DMS79 treated with DMSO at 0.1 percent for 48 hours (cell line): ENCODE results near the gene RBPJ.
"Not testable (repeated sequence)": the region's sequence is repeated elsewhere in the genome, so short reads cannot be mapped to it uniquely, and the experiment has no call there.

ENCODE experiments used
- DNase-seq: peaks from one replicate; lab custom pipeline; 2025; lab: John Stamatoyannopoulos, UW

The RBPJ gene

GRCh38 chr4:26302031-26302899 lies 18.5 kb upstream of the RBPJ start:
- no peak for DNase-seq

- DNase-seq: no peak
Observed at GRCh38 chr4:26303008-26303407, 17.8 kb upstream of the RBPJ start.

- DNase-seq: no peak
Observed at GRCh38 chr4:26307037-26307800, 13.6 kb upstream of the RBPJ start.

GRCh38 chr4:26308568-26308967 lies 12.2 kb upstream of the RBPJ start:
- DNase-seq: no peak

- no peak for DNase-seq
Observed at GRCh38 chr4:26310264-26310663, 10.6 kb upstream of the RBPJ start.

GRCh38 chr4:26311633-26312032 lies 9.2 kb upstream of the RBPJ start:
- DNase-seq: no peak

GRCh38 chr4:26315316-26315932 lies 5.4 kb upstream of the RBPJ start:
- not testable (repeated sequence) for DNase-seq

GRCh38 chr4:26317766-26318165 lies 3.0 kb upstream of the RBPJ start:
- no peak for DNase-seq

- peak; percentile 81 for DNase-seq
Observed at GRCh38 chr4:26319467-26319948, 1.3 kb upstream of the RBPJ start.

GRCh38 chr4:26319949-26320537 lies 771 bp upstream of the RBPJ start:
- peak; percentile 30 for DNase-seq

- peak; percentile 13 for DNase-seq
Observed at GRCh38 chr4:26321373-26322221, 783 bp downstream of the RBPJ start.

GRCh38 chr4:26322346-26322745 lies 1.5 kb downstream of the RBPJ start:
- no peak for DNase-seq

- no peak for DNase-seq
Observed at GRCh38 chr4:26323821-26324220, 3.0 kb downstream of the RBPJ start.

GRCh38 chr4:26325191-26325590 lies 4.4 kb downstream of the RBPJ start:
- DNase-seq: no peak

GRCh38 chr4:26326791-26327190 lies 6.0 kb downstream of the RBPJ start:
- no peak for DNase-seq

- DNase-seq: peak; percentile 24
Observed at GRCh38 chr4:26330186-26330787, 9.5 kb downstream of the RBPJ start.

GRCh38 chr4:26330946-26331345 lies 10.1 kb downstream of the RBPJ start:
- DNase-seq: peak; percentile 77

GRCh38 chr4:26331380-26331950 lies 10.7 kb downstream of the RBPJ start:
- peak; percentile 43 for DNase-seq

GRCh38 chr4:26334366-26334765 lies 13.6 kb downstream of the RBPJ start:
- DNase-seq: no peak

- no peak for DNase-seq
Observed at GRCh38 chr4:26337612-26338011, 16.8 kb downstream of the RBPJ start.
